Measurements from ENCODE around the gene BMERB1.

The BMERB1 gene

GRCh38 chr16:15519790-15520189 lies 85.4 kb downstream of the BMERB1 start:
- Histone ChIP-seq H3K9me3 (ENCODE audit: severe bottlenecking) (no peaks in the 10 kb centered on the region), H3K36me3 (no peaks in the 10 kb centered on the region; the same call in 1 of the 2 replicates), H3K4me3 (ENCODE audit: low read depth, low read length) (no peak overlapping the region), H3K27ac (no peak overlapping the region), H3K27me3 (ENCODE audit: insufficient read depth, low read depth, severe bottlenecking) (no peaks in the 10 kb centered on the region)
- no peak for DNase-seq
- TF ChIP-seq CTCF (IDR thresholded peaks at IDR 0.05; ENCODE audit: low read depth, low read length), result no peak

- H3K36me3 ChIP-seq, result no peaks in the 10 kb centered on the region
- TF ChIP-seq CTCF (IDR thresholded peaks at IDR 0.05; ENCODE audit: low read depth, low read length), result no peak
- H3K27ac ChIP-seq, result no peak overlapping the region
- H3K27me3 ChIP-seq (ENCODE audit: insufficient read depth, low read depth, severe bottlenecking), result no peaks in the 10 kb centered on the region
- H3K9me3 ChIP-seq (ENCODE audit: severe bottlenecking), result no peaks in the 10 kb centered on the region
- H3K4me3 ChIP-seq (ENCODE audit: low read depth, low read length), result no peak overlapping the region
- DNase-seq, result no peak
Measured at GRCh38 chr16:15521390-15521757, 87.0 kb downstream of the BMERB1 start.

DNA sequence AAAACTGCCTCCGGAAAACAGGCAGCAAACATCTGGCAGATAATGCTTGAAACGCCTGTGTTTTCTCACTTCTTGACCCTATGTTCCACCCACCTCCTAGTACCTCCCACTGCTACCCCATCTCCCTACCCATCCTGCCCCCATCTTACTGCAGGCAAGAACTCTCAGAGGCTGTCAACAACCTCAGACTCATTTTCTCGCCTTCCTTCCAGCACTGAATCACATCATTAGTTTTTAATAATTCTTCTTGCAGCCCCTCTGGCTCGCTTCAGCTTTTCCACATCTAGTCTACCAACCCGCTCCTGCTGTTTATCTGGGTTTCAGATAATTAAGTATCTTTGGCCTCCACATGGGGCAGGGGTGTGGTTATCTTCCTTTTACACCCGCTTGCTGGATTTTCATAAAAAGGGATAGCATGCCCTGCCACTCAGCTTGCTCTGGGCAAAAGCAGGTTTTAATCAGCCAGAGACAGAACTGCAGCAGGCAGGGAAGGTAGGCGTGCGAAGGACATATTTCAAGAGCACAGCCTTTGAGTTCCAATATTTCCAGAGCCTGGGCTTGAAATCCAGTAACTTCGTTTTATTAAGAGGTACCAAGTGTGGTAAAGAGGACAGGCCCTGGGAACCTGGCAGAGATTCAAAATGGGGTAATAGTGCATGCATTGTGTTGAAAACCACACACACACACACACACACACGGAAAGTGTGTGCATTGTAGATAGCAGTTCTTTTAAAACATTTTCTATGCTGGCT lies 87.5 kb downstream of the BMERB1 start:
- Histone ChIP-seq H3K36me3 (no peaks in the 10 kb centered on the region), H3K4me3 (ENCODE audit: low read depth, low read length) (no peak overlapping the region), H3K9me3 (ENCODE audit: severe bottlenecking) (no peaks in the 10 kb centered on the region), H3K27ac (no peak overlapping the region), H3K27me3 (ENCODE audit: insufficient read depth, low read depth, severe bottlenecking) (no peaks in the 10 kb centered on the region)
- TF ChIP-seq CTCF (IDR thresholded peaks at IDR 0.05; ENCODE audit: low read depth, low read length), result no peak
- no peak for DNase-seq

DNA sequence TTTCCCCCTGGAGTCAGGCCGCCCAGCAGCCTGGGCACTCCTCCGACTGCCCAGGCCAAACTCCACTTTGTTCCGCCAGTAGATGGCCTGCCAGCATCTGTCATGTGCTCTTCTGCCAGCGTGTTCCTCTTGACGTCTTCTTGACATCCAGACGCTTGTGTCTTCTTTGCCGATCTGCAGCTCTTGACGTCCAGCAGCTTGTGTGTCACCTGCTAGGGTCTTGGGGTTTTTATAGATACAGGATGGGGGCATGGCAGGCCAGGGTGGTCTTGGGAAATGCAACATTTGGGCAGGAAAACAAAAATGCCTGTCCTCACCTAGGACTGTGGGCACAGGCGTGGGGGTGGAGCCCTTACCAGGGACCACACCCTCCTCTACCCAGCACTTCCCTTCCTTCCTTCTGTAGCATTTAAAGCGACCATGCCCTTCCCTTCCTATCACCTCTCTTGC lies 88.7 kb downstream of the BMERB1 start:
- no peaks in the 10 kb centered on the region for H3K36me3 ChIP-seq
- TF ChIP-seq CTCF (IDR thresholded peaks at IDR 0.05; ENCODE audit: low read depth, low read length), result peak; percentile 47; the same call in 1 of the 2 replicates
- no peak overlapping the region for H3K27ac ChIP-seq
- H3K27me3 ChIP-seq (ENCODE audit: insufficient read depth, low read depth, severe bottlenecking), result no peaks in the 10 kb centered on the region
- H3K9me3 ChIP-seq (ENCODE audit: severe bottlenecking), result no peaks in the 10 kb centered on the region
- no peak for DNase-seq
- no peak overlapping the region for H3K4me3 ChIP-seq (ENCODE audit: low read depth, low read length)

DNA sequence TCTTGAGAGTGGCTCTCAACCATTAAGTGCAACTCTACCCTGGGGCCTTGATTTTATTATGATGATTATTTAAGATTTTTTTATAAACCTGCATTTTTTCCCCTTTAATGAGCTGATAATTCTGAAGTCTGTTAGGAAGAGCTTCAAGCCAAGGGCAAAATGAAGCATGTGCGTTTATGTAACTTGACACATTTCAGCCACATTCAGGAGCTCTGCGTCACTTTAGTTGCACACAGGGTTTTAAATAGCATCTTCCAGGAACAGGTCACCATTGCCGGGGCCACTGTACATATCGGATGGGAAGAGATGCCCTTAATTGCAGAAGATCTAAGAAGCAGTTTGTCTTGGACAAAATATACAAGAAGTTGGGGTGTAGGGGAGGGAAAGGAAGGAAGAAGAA lies 89.6 kb downstream of the BMERB1 start:
- Histone ChIP-seq H3K9me3 (ENCODE audit: severe bottlenecking) (no peaks in the 10 kb centered on the region), H3K27me3 (ENCODE audit: insufficient read depth, low read depth, severe bottlenecking) (no peaks in the 10 kb centered on the region), H3K36me3 (no peaks in the 10 kb centered on the region), H3K27ac (no peak overlapping the region), H3K4me3 (ENCODE audit: low read depth, low read length) (no peak overlapping the region)
- no peak for TF ChIP-seq CTCF (IDR thresholded peaks at IDR 0.05; ENCODE audit: low read depth, low read length)
- no peak for DNase-seq

GRCh38 chr16:15524966-15525365 lies 90.6 kb downstream of the BMERB1 start:
- Histone ChIP-seq H3K4me3 (ENCODE audit: low read depth, low read length) (no peak overlapping the region), H3K36me3 (no peaks in the 10 kb centered on the region), H3K27ac (no peak overlapping the region), H3K9me3 (ENCODE audit: severe bottlenecking) (no peaks in the 10 kb centered on the region), H3K27me3 (ENCODE audit: insufficient read depth, low read depth, severe bottlenecking) (no peaks in the 10 kb centered on the region)
- no peak for DNase-seq
- TF ChIP-seq CTCF (IDR thresholded peaks at IDR 0.05; ENCODE audit: low read depth, low read length), result no peak
